Suprapubic skin (tissue), 4 donors: ENCODE data around the gene NXNL1.
"Not testable (repeated sequence)": the region's sequence is repeated elsewhere in the genome, so short reads cannot be mapped to it uniquely, and the experiment has no call there.

Source experiments
- CTCF ChIP-seq, 2 donors: fragments of 200-600 bp in 1 of 2; fragments of 450-650 bp in 1 of 2; sonication (generic) in 1 of 2; IDR thresholded peaks; one replicate each; pipeline ENCODE4 v1.5.1; 2016 to 2019; ENCODE audit warnings: antibody characterized with exemption in 2 of 2, mild to moderate bottlenecking in 1 of 2, moderate library complexity in 1 of 2
- POLR2A ChIP-seq, 2 donors: fragments of 450-650 bp; IDR thresholded peaks; one replicate each; pipeline ENCODE4 v1.6.1; 2017; ENCODE audit warnings: antibody characterized with exemption in 2 of 2, mild to moderate bottlenecking in 2 of 2, moderate library complexity in 2 of 2
- POLR2AphosphoS5 ChIP-seq, 3 donors: sonication (generic); formaldehyde crosslinking; IDR thresholded peaks; one replicate each; pipeline ENCODE4 v1.6.1; 2017; ENCODE audit warnings: antibody characterized with exemption in 3 of 3

GRCh38 chr19:17499025-17499424, 38.3 kb upstream of the NXNL1 start:
- not testable (repeated sequence) for TF ChIP-seq CTCF, POLR2A, POLR2AphosphoS5 (IDR thresholded peaks at IDR 0.05)
